DMS114 treated with DMSO at 0.1 percent for 48 hours (cell line): ENCODE data around the gene KCNJ4.
"Not testable (repeated sequence)": the region's sequence is repeated elsewhere in the genome, so short reads cannot be mapped to it uniquely, and the experiment has no call there.

Experiments
- DNase-seq: peaks from one replicate; lab custom pipeline; 2025; ENCODE audit not compliant: unreplicated experiment; lab: John Stamatoyannopoulos, UW

Gene KCNJ4

DNA sequence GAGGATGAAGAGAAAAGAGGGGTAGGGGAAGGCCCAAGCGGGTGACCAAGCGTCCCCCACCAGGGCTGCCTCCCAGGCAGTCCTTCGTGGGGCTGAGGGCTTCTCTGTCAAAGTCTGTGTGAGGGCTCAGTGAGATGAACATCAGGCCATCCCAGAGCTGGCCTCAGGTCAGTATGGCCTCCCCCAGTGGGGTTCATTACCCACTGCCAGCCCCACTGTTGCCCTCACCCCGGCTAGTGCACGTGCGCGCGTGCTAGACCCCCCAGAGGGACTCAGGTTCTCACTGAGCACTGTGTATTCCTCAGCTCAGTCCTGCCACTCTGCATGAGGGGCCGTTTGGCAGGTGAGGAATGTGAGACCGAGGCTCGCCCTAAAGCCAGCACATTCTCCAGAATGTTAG lies 16.2 kb upstream of the KCNJ4 start:
- no peak for DNase-seq

DNA sequence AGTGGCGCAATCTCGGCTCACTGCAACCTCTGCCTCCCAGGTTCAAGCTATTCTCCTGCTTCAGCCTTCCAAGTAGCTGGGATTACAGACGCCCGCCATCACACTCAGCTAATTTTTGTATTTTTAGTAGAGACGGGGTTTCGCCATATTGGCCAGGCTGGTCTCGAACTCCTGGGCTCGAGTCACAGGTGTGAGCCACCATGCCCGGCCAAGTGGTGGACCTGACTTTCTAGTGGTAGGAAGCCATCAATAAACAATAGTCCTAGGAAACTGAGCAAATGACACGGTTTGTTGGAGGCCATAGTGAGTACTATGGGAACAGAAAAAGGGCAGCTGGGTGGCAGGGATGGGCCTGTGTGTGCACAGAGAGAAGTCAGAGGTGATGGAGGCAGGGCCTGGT lies 15.2 kb upstream of the KCNJ4 start:
- DNase-seq: not testable (repeated sequence)

DNA sequence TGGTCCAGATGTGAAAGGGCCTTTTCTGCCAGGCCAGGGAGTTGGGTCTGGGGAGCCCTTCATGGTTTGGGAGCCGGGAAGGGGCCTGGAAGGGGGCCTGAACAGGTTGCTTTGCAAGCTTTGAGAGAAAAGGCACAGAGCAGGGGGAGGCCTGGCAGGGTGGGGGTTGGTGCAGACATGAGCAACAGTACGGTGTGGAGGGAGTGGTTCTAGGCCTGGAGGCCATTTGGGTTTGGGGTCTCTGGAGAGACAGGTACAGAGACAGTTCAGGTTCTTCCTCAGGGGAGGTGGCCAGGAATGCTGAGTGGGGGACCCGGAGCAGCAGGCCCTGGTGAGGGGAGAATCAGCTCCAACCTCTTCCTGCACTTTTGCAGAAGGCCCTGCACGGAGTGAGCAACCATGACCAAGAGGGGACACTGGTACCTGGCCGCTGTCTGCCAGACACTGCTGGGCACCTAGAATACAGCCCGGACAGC lies 14.3 kb upstream of the KCNJ4 start:
- no peak for DNase-seq

DNA sequence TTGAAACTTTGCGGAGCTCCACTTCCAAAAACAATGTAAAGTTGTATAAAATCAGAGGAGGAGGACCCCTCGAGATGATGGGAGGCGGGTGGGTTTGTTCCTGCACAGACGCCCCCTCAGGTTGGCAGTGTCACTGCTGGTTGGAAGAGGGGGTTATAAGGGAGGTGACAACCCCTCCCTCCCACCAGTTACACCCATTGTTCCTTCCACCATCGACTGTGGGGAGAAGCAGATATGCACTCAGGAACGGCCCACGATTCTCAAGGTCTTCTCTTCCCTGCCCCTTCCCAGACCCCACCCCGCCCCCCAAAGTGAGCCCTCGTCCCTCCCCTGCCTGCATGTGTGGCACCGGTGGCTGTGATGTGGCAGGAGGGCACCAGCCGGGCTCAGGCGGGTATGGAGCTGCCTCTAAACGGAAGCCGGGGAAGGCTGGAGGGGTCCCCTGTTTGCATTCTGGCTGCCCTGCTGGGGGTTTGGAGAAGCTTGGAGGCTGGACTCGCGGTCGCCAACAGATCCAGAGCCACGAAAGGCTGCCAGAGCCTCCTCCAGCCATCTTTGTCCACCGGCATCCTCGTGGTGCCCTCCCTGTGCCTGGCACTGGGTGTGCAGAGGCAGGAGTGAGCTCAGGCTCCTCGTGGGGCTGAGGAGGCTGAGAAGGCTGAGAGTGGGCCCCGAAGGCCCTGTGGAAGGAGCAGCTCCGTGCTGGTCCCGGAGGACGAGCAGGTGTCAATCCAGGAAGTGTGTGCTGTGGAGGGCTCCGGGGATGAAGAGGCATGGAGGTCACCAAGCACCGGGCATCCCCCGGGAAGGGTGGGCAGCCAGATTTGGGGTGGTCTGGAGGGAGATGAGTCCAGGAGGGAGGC lies 13.7 kb upstream of the KCNJ4 start:
- no peak for DNase-seq

DNA sequence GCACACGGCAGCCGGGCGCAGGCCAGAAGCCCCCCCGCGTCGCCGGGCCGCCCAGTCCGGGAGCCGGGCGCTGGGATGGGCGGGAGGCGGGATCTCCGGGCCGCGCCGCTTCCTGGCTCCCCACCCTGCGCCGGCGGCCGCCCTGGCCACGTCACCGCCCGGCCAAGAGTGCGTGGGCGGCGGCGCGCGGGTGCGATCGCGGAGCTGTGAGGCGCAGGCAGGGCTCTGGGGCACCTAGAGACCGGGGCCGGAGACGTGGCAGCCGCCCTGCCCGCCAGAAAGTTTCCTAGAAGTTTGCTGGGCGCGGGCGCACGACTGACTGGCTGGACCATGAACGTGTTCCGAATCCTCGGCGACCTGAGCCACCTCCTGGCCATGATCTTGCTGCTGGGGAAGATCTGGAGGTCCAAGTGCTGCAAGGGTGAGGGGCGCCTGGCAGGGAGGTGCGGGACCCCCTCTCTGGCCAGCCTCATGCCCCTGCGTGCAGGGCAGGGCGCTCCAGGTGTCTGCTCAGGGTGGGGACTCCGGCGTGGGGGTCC lies 13.0 kb upstream of the KCNJ4 start, which contains the start of gene KDELR3:
KDELR3 (plus strand) TSS at position 193 of the 539 bp plus-strand sequence; CDS start at position 331, 138 bp downstream.
- no peak for DNase-seq

DNA sequence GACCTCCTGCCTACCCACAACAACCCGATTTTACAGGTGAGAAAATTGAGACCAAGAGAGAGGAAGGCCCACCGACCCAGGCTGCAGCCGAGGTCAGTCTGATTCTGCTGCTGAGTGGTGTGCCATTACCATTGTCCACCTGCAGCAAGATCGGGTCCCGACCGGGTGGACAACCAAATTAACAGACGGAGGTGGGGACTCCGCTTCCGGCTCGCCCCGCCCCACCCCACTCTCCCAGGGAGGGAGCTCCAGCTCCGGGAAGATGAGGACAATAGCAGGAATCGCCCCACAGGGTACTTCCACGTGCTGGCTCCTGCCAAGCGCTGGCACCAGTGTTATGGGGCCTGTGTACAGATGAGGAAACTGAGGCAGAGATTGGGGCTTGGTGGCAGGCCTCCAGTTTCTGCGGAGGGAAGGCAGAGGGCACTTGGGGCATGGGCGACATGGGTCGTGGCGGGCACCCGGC lies 12.5 kb upstream of the KCNJ4 start:
- DNase-seq: no peak

- no peak for DNase-seq
Observed at GRCh38 chr22:38465673-38466490, 10.9 kb upstream of the KCNJ4 start.

- DNase-seq: no peak
Observed at GRCh38 chr22:38464992-38465672, 10.1 kb upstream of the KCNJ4 start.

DNA sequence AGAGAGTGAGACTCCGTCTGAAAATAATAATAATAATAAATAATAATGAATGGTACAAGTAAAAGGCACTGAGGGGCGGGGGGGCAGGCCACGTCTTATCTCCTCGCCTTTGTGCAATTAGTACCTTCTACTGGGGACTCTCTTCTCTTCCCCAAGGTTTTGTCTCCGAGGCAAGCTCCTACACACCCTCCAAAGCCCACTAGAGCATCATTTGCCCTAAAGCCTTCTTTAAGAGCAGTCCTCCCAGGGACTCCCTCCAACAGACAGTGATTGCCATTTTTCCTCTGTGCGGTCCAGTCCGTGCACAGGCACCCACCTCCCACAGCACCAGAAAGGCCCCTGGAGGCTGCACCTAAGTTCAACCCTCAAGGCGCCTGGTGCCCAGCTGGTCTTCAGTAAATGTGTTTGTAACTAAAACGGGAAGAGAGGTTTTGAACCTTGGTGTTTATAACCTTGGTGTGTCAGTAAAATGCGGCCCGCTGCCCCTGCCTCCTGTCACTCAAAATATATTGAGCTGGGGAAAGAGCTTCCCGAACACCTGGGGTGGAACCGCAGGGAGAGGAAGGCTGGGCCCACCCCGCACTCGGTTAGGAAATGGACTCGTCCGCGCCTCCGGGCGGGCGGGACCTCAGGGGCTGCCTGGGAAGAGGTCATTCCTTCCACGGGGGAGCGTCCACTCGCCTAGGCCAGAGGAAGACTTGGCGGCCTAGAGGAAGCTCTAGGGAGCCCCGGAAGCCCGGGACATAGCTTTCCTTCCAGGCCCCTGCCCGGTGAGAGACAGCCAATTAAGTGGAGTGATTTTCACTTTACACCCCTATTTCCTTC lies 8.2 kb upstream of the KCNJ4 start:
- DNase-seq: no peak

DNA sequence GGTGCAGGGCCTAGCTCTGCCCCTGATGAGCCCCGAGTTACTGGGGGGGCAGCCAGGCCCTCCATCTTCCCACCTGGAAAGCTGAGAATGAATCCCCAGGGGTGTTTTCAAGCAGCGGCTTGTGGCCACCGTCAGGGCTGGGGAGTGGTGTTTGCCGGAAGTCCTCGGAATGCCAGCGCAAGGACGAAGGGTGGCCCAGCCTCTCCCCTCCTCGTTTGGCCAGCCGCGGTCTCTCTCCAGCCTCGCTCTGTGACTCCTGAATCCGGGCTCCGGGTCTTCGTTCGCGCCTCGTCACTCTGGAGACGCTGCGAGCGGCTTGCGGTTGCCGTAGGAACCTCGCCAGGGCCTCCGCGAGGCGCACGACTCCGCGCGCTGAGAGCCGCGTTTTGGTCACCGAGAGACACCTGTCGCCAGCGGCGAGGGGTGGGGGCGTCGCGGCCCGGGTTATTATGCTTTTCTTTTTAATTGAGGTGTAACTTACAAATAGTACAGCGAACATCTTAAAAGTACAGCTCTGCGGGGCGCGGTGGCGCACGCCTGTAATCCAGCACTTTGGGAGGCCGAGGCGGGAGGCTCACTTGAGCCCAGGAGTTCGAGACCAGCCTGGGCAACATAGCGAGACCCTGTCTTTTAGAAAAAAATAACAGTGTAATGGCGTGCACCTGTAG lies 6.5 kb upstream of the KCNJ4 start:
- peak; percentile 73 for DNase-seq

GRCh38 chr22:38461057-38461413 lies 6.0 kb upstream of the KCNJ4 start:
- DNase-seq: no peak

DNA sequence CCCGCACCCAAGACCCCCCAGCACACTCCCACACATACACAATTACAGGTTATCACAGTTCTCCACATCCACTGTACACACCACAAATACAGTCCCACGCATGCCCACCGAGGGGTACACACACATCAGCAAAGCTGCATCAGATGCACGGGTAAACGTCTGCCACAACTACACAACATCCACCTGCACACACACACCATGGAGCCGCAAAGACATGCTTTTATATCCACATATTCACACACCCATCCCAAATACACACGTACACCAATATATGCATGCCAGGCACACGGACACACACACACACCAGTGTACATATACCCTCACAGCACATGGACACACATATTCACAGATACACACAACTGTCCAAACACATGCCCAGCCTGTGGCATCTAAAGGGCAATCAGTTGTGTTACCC lies 5.4 kb upstream of the KCNJ4 start:
- DNase-seq: no peak

DNA sequence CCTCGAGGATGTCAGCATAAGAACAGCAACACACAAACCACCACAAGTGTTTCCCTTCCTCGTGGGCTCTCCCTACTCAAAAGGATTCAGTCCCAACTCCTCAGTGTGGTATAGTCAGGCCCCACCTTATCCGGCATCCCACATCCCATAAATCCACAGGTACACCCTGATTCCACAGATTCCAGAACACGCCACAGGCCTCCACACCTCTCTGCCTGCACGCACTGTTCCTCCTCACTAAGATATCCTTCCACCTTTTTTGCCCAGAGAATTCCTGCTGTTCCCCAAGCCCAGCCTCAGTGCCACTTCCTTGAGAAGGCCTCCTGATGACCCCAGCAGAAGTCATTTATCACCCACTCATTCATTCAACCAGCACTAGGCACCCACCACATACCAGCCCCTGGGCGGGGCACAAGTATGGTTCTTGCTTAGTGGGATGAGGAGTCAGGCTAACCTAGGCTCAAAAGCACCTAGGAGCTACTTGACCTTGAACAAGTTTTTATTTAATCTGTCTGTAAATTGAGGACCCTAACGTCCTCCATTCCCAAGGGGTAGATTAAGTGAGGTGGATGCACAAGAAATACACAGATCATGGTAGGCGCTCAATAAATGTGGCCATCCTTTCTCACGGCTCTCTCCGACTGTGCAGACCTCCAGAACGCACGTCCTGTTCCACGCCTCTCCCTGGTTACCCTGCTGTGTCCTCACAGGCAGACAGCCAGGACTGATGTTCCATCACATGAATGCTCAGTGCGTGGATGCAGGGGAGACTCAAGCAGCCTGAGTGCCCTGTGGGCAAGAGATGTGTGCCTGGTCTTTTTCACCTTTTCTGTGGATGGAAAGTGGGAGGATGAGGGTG lies 2.1 kb upstream of the KCNJ4 start:
- DNase-seq: no peak

DNA sequence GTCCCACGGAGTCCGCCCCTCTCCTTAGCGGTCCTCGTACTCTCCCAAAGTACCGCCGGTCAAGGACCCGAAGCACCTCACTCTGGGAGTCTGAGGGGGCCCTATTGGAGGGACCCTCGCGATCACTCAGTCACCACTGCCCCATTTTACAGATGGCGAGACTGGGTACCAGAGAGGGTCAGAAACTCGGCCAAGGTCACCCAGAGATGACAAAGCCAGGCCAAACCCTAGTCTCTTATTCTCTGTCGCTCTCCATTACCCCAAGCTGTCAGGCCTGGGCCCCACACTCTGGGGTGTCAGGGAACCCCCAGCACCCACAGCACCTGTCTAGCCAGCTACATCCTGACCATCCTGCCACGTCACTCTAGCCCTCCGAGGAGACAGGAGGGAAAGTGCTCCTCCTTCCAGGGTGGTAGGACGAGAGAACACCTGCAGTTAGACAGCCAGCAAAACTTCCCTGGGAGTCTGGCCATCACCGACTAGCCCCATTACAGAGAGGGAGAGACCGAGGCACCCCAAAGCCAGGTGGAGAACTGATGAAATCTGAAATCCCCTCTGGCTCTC lies 1.4 kb upstream of the KCNJ4 start:
- DNase-seq: no peak

GRCh38 chr22:38455530-38456271 lies 702 bp upstream of the KCNJ4 start:
- no peak for DNase-seq

GRCh38 chr22:38454353-38455075 lies 485 bp downstream of the KCNJ4 start:
- DNase-seq: no peak

GRCh38 chr22:38453996-38454352 lies 1.0 kb downstream of the KCNJ4 start:
- no peak for DNase-seq
